Measurements from ENCODE around the gene NPRL2. TPM values are rescaled to one million over a fixed set of nuclear protein-coding genes. Genes with fewer than 3 reads are reported as not detected.

The NPRL2 gene
- total and polyA plus RNA-seq, 2 of the 13 experiments (the other 11 are each of a cell fraction or from before 2014, with no cell fraction given) = 30.6 to 51.4 TPM

DNA sequence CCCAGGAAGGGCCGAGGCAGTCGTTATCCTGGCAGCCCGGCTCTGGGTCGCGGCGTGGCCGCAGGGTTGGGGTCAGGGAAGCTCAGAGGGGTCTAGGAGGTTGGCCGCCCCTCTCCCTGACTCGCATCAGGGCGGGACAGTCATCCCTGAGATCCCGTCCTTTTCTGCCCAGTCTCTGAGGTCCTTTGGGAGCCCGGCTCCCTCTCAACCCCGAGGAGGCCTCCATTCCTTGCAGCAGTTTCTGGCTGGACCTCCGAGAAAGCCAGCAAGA lies 28.5 kb downstream of the NPRL2 start (continued):
- TF ChIP-seq ASH2L (IDR thresholded peaks at IDR 0.05; ENCODE audit: insufficient read length, low read depth, low read length) (no peak), NBN (conservative IDR thresholded peaks at IDR 0.05) (no peak), DZIP1 (CRISPR knock-in tag; IDR thresholded peaks at IDR 0.05) (no peak), ZNF101 (CRISPR knock-in tag; IDR thresholded peaks at IDR 0.05; ENCODE audit: borderline replicate concordance, low read depth) (no peak), NR1H2 (CRISPR knock-in tag; IDR thresholded peaks at IDR 0.05; ENCODE audit: borderline replicate concordance, low read depth) (no peak), ZNF615 (CRISPR knock-in tag; IDR thresholded peaks at IDR 0.05; ENCODE audit: borderline replicate concordance) (no peak; the same call in 1 of the 2 replicates), NFYC (CRISPR knock-in tag; IDR thresholded peaks at IDR 0.05) (no peak), ZNF225 (CRISPR knock-in tag; IDR thresholded peaks at IDR 0.05) (no peak), BCLAF1 (IDR thresholded peaks at IDR 0.05) (no peak), ZFY (CRISPR knock-in tag; IDR thresholded peaks at IDR 0.05) (no peak; the same call in 1 of the 2 replicates), ZMAT3 (CRISPR knock-in tag; conservative IDR thresholded peaks at IDR 0.05) (no peak), MEIS2 (CRISPR knock-in tag; IDR thresholded peaks at IDR 0.05) (0 out of 2 replicates have a peak, but pooled peaks have one; percentile 17), SCMH1 (CRISPR knock-in tag; IDR thresholded peaks at IDR 0.05; ENCODE audit: borderline replicate concordance) (no peak), TEAD2 (CRISPR knock-in tag; IDR thresholded peaks at IDR 0.05) (no peak), EED (CRISPR knock-in tag; IDR thresholded peaks at IDR 0.05) (no peak), ZEB1 (IDR thresholded peaks at IDR 0.05; ENCODE audit: insufficient replicate concordance, low read depth) (no peak), ZNF513 (CRISPR knock-in tag; conservative IDR thresholded peaks at IDR 0.05) (no peak), ZNF501 (CRISPR knock-in tag; IDR thresholded peaks at IDR 0.05) (peak; percentile 7; the same call in 1 of the 2 replicates), POLR2G (IDR thresholded peaks at IDR 0.05; ENCODE audit: low read depth, low read length) (peak; percentile 79), FUBP1 (CRISPR knock-in tag; IDR thresholded peaks at IDR 0.05; ENCODE audit: borderline replicate concordance) (no peak)
- TF ChIP-seq, protein P1, sequence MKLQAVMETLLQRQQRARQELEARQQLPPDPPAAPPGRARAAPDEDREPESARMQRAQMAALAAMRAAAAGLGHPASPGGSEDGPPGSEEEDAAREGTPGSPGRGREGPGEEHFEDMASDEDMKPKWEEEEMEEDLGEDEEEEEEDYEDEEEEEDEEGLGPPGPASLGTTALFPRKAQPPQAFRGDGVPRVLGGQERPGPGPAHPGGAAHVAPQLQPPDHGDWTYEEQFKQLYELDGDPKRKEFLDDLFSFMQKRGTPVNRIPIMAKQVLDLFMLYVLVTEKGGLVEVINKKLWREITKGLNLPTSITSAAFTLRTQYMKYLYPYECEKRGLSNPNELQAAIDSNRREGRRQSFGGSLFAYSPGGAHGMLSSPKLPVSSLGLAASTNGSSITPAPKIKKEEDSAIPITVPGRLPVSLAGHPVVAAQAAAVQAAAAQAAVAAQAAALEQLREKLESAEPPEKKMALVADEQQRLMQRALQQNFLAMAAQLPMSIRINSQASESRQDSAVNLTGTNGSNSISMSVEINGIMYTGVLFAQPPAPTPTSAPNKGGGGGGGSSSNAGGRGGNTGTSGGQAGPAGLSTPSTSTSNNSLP (IDR thresholded peaks at IDR 0.05; ENCODE audit: low read depth, low read length) = no peak

Data from HepG2 (cell line).